Spleen (tissue), 11 donors: ENCODE results near the gene KLK3. TPM values are rescaled to one million over a fixed set of nuclear protein-coding genes. Genes with fewer than 3 reads are reported as not detected.

ENCODE experiments used
- DNase-seq: peaks from one replicate; pipeline ENCODE4 v3.0.0-alpha.2; 2020
- H3K27ac ChIP-seq, 8 donors: fragments of 200-600 bp; sonication (generic) in 7 of 8; 1 replicate in 4 of 8; 2 replicates in 4 of 8; pipeline versions ENCODE4 v1.5.0 to v1.8.0; 2016 to 2021; ENCODE audit warnings: inconsistent platforms in 4 of 8, mild to moderate bottlenecking in 4 of 8, moderate library complexity in 1 of 8
- H3K27me3 ChIP-seq, 7 donors: fragments of 200-600 bp; sonication (generic) in 6 of 7; replicated peaks in 1 of 7; 1 replicate in 4 of 7; 2 replicates in 3 of 7; pipeline versions ENCODE4 v1.5.0 to v1.8.0; 2016 to 2021; ENCODE audit warnings: inconsistent platforms in 3 of 7, mild to moderate bottlenecking in 1 of 7
- H3K36me3 ChIP-seq, 6 donors: fragments of 200-600 bp; sonication (generic) in 5 of 6; 1 replicate in 4 of 6; 2 replicates in 2 of 6; pipeline versions ENCODE4 v1.5.0 to v1.8.0; 2016 to 2021; ENCODE audit warnings: inconsistent platforms in 2 of 6
- H3K4me1 ChIP-seq, 6 donors: fragments of 200-600 bp; sonication (generic) in 5 of 6; 1 replicate in 3 of 6; 2 replicates in 3 of 6; pipeline versions ENCODE4 v1.5.0 to v1.8.0; 2016 to 2021; ENCODE audit warnings: inconsistent platforms in 3 of 6
- H3K4me3 ChIP-seq, 8 donors: fragments of 200-600 bp; sonication (generic) in 7 of 8; 1 replicate in 4 of 8; 2 replicates in 4 of 8; pipeline versions ENCODE4 v1.5.0 to v1.8.0; 2016 to 2021; ENCODE audit warnings: inconsistent platforms in 4 of 8, mild to moderate bottlenecking in 4 of 8, moderate library complexity in 2 of 8
- H3K9me3 ChIP-seq, 8 donors: fragments of 200-600 bp; sonication (generic) in 7 of 8; 1 replicate in 4 of 8; 2 replicates in 4 of 8; pipeline versions ENCODE4 v1.5.0 to v1.8.0; 2016 to 2021; ENCODE audit warnings: inconsistent platforms in 4 of 8
- POLR2A ChIP-seq, 3 donors: fragments of 450-650 bp; IDR thresholded peaks; one replicate each; pipeline ENCODE4 v1.5.1; 2017; ENCODE audit warnings: antibody characterized with exemption in 3 of 3, mild to moderate bottlenecking in 1 of 3
- POLR2AphosphoS5 ChIP-seq, 3 donors: sonication (generic); formaldehyde crosslinking; IDR thresholded peaks; one replicate each; pipeline ENCODE4 v1.5.1; 2017; ENCODE audit warnings: antibody characterized with exemption in 3 of 3
- WGBS, 5 donors: extraction: QIAGEN DNeasy Blood & Tissue Kit in 3 of 5; methylation state at CpG; one replicate each; pipeline versions ENCODE4 v1.1.5 to v1.1.7; 2013 to 2018; 5-methylcytosine and 5-hydroxymethylcytosine counted together
- intact Hi-C: fragments of 100-400 bp; cut with DNase I; formaldehyde crosslinking; loops from one replicate; pipeline ENCODE4 v1.15.0; 2023; ENCODE audit warnings: low total_unique reads
- polyA plus RNA-seq, 3 donors: library from polyadenylated mRNA; stranded (reverse); fragments of 200-250 nt; gene quantifications; one replicate each; pipeline ENCODE4 v1.2.1, GENCODE V29; 2013
- total RNA-seq, 7 donors: library from RNA; depleted of rRNA in 3 of 7; stranded (reverse); fragments of >200 nt in 3 of 7; fragmentation: NEBNext Ultra II Directional in 4 of 7; extraction: Animal tissue kit (Norgen Biotek cat#: 25700) in 4 of 7; gene quantifications; one replicate each; pipeline versions ENCODE4 v1.1.0 to v1.2.1, GENCODE V29; 2016 to 2021
- TF ChIP-seq, protein P1 (sequence below), 11 experiments: fragments of 200-600 bp in 7 of 11; fragments of 450-650 bp in 4 of 11; sonication (generic) in 4 of 11; IDR thresholded peaks in 8 of 11; conservative IDR thresholded peaks in 3 of 11; 1 replicate in 7 of 11; 2 replicates in 4 of 11; pipeline versions ENCODE4 v1.4.0 to v1.8.0; 2016 to 2021; ENCODE audit warnings: antibody characterized with exemption in 11 of 11, inconsistent platforms in 4 of 11, mild to moderate bottlenecking in 1 of 11
- donor health status: healthy with polysubstance abuse.
- donor health status: DM: no; HTN: no; CAD: no; lungs with moderate emphysema.
- donor health status: DM: no; HTN: no; CAD: no.
- donor health status: Bipolar disorder and iron deficiency.
- donor health status: healthy.
- donor health status: DM: no; HTN: no; CAD: no.
- donor health status: DM: yes; HTN: yes; CAD: no.

Gene KLK3
- total and polyA plus RNA-seq, 10 donors: 0.03 TPM; not detected in 9

DNA sequence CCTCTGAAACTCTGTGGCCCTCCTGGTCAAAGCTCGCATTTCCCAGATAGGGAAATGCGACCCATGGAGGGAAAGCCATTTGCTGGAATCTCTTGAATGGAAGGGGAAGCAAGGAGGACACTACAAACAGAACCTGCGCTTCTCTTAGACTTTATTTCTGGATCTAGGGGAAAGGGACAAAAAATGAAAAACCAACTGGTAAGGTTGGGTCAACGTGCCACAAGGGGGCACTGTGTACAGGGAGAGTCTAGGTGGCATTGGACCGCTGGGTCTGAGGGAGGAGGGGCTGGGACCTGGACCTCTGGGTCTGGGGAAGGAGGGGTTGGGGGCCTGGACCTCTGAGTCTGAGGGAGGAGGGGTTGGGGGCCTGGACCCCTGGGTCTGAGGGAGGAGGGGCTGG is 51.5 kb downstream of the KLK3 start:
- Histone ChIP-seq H3K36me3 (no peaks in the 10 kb centered on the region), H3K27ac (no peak overlapping the region), H3K4me3 (no peak overlapping the region), H3K9me3 (no peaks in the 10 kb centered on the region), H3K27me3 (peaks cover 0 to 76% (median 28%) of the 10 kb centered on the region in 7 donors), H3K4me1 (peaks cover 0 to 9% (median 0%) of the 10 kb centered on the region in 6 donors)
- intact Hi-C loops: no loop called here
- 11 to 21% (median 14%) methylated on average over 5 of the region's 5 CpGs for WGBS, 5 donors
- TF ChIP-seq, protein P1, sequence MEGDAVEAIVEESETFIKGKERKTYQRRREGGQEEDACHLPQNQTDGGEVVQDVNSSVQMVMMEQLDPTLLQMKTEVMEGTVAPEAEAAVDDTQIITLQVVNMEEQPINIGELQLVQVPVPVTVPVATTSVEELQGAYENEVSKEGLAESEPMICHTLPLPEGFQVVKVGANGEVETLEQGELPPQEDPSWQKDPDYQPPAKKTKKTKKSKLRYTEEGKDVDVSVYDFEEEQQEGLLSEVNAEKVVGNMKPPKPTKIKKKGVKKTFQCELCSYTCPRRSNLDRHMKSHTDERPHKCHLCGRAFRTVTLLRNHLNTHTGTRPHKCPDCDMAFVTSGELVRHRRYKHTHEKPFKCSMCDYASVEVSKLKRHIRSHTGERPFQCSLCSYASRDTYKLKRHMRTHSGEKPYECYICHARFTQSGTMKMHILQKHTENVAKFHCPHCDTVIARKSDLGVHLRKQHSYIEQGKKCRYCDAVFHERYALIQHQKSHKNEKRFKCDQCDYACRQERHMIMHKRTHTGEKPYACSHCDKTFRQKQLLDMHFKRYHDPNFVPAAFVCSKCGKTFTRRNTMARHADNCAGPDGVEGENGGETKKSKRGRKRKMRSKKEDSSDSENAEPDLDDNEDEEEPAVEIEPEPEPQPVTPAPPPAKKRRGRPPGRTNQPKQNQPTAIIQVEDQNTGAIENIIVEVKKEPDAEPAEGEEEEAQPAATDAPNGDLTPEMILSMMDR (IDR thresholded peaks at IDR 0.05 in 8 of 11, conservative IDR thresholded peaks at IDR 0.05 in 3 of 11): peak in 5 of 11 experiments; percentile 14 to 43 (median 22)
- TF ChIP-seq POLR2A (IDR thresholded peaks at IDR 0.05): no peak
- no peak for DNase-seq

DNA sequence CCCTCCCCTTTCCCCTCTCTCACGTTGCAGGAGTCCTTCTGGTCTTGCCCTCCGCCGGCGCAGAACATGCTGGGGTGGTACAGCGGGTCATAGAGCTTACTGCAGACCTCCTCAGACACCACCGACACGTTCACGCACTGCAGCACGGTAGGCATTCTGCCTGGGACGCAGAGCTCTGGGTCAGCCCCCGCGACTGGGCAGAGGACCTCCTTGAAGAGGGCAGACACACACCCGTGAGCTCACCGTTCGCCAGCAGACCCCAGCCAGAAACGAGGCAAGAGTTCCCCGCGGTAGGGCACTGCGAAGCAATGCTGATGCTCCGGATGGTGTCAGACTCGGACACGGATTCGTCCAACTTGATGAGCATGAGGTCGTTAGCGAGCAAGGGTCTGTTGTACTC is 53.6 kb downstream of the KLK3 start:
- Histone ChIP-seq H3K27ac (no peak overlapping the region), H3K9me3 (no peaks in the 10 kb centered on the region), H3K4me3 (no peak overlapping the region), H3K27me3 (peaks cover 0 to 92% (median 40%) of the 10 kb centered on the region in 7 donors), H3K4me1 (peaks cover 0 to 9% (median 0%) of the 10 kb centered on the region in 6 donors), H3K36me3 (no peaks in the 10 kb centered on the region)
- WGBS, 5 donors: 58 to 74% (median 65%) methylated on average over 12 to 25 of the region's 25 CpGs
- no peak for DNase-seq
- intact Hi-C loops: no loop called here
- TF ChIP-seq POLR2A (IDR thresholded peaks at IDR 0.05): no peak
- TF ChIP-seq, protein P1 (IDR thresholded peaks at IDR 0.05 in 8 of 11, conservative IDR thresholded peaks at IDR 0.05 in 3 of 11): no peak
- no peak for TF ChIP-seq POLR2AphosphoS5 (IDR thresholded peaks at IDR 0.05)

DNA sequence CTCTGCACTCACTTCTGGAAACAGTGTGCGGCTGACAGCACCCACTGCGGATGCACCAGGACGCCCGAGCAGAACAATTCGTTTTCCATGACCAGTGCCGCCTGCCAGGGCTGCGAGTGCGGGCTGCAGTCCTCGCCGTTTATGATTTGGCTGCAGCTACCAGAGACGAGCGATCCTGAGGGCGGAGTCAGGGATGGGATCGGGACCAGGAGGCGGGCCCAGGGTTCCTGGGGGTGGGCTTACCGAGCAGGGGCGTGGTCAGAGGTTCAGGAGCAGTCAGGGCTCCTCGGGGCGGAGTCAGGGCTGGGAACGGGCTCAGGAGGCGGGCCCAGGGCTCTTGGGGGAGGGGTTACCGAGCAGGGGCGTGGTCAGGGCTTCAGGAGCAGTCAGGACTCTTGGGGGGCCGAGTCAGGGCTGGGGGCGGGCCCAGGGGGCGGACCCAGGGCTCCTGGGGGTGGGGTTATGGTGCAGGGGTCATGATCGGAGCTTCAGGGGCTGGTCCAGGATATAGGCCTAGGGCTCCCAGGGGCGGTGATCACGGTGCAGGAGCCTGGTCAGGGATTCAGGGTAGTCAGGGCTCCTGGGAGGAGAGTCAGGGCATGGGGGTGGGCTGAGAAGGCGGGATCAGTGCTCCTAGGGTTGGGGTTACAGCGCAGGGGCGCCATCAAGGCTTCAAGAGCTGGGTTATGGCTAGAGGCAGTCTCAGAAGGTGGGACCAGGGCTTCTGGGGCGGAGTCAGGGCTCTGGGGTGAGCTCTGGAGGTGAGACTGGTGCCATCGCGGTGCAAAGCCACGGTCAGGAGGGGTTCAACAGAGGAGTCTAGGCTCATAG is 54.7 kb downstream of the KLK3 start:
- Histone ChIP-seq H3K4me1 (peaks cover 0 to 9% (median 0%) of the 10 kb centered on the region in 6 donors), H3K4me3 (peak overlapping the region in 3 of 8 donors; percentile 10 to 46 (median 20)), H3K36me3 (no peaks in the 10 kb centered on the region), H3K9me3 (no peaks in the 10 kb centered on the region), H3K27ac (no peak overlapping the region), H3K27me3 (peaks cover 0 to 89% (median 40%) of the 10 kb centered on the region in 7 donors)
- DNase-seq: no peak
- 4 to 12% (median 5%) methylated on average over 29 to 36 of the region's 36 CpGs for WGBS, 5 donors
- intact Hi-C loops: no loop called here
- TF ChIP-seq POLR2A (IDR thresholded peaks at IDR 0.05): no peak
- TF ChIP-seq, protein P1 (IDR thresholded peaks at IDR 0.05 in 8 of 11, conservative IDR thresholded peaks at IDR 0.05 in 3 of 11): no peak
- no peak for TF ChIP-seq POLR2AphosphoS5 (IDR thresholded peaks at IDR 0.05)

Other genes with a start within 250 kb of the KLK3 start
- under 1 TPM in 3 of 7 donors, not detected in 4; 0.28 to 0.51 (median 0.32) TPM for gene SYT3, start 215.0 kb upstream of the KLK3 start, total RNA-seq
- under 1 TPM; 0.02 to 0.20 (median 0.06) TPM for gene SYT3, start 215.0 kb upstream of the KLK3 start, polyA plus RNA-seq
- gene C19orf81, start 205.5 kb upstream of the KLK3 start, total RNA-seq: not detected
- gene C19orf81, start 205.5 kb upstream of the KLK3 start, polyA plus RNA-seq: not detected
- gene SHANK1, start 135.1 kb upstream of the KLK3 start, total RNA-seq: 1 to 10 TPM in 2 of 7 donors, under 1 TPM in 4, not detected in 1; 0.14 to 1.8 (median 0.61) TPM
- gene SHANK1, start 135.1 kb upstream of the KLK3 start, polyA plus RNA-seq: under 1 TPM in 2 of 3 donors, not detected in 1; 0.07 to 0.32 TPM
- 10 to 100 TPM in 1 of 7 donors, 1 to 10 TPM in 6; 6.2 to 10.7 (median 9.0) TPM for gene CLEC11A, start 131.6 kb upstream of the KLK3 start, total RNA-seq
- 1 to 10 TPM; 8.7 to 9.0 (median 8.9) TPM for gene CLEC11A, start 131.6 kb upstream of the KLK3 start, polyA plus RNA-seq
- gene GPR32, start 84.5 kb upstream of the KLK3 start, total RNA-seq: not detected
- not detected for gene GPR32, start 84.5 kb upstream of the KLK3 start, polyA plus RNA-seq
- not detected for gene ACP4, start 64.5 kb upstream of the KLK3 start, total RNA-seq
- not detected for gene ACP4, start 64.5 kb upstream of the KLK3 start, polyA plus RNA-seq
- gene KLK1, start 31.1 kb upstream of the KLK3 start, total RNA-seq: 10 to 100 TPM in 4 of 7 donors, 1 to 10 TPM in 3; 1.3 to 28.6 (median 10.7) TPM
- gene KLK1, start 31.1 kb upstream of the KLK3 start, polyA plus RNA-seq: 10 to 100 TPM; 16.3 to 56.5 (median 54.5) TPM
- gene KLK15, start 21.3 kb upstream of the KLK3 start, total RNA-seq: not detected
- under 1 TPM in 2 of 3 donors, not detected in 1; 0.07 to 0.13 TPM for gene KLK15, start 21.3 kb upstream of the KLK3 start, polyA plus RNA-seq
- 1 to 10 TPM in 1 of 7 donors, under 1 TPM in 1, not detected in 5; 0.37 to 1.2 TPM for gene KLK2, start 18.5 kb downstream of the KLK3 start, total RNA-seq
- under 1 TPM; 0.65 to 0.86 (median 0.65) TPM for gene KLK2, start 18.5 kb downstream of the KLK3 start, polyA plus RNA-seq
- not detected for gene KLK4, start 56.5 kb downstream of the KLK3 start, total RNA-seq
- gene KLK4, start 56.5 kb downstream of the KLK3 start, polyA plus RNA-seq: under 1 TPM; 0.19 to 0.26 (median 0.20) TPM
- gene KLK5, start 98.1 kb downstream of the KLK3 start, total RNA-seq: under 1 TPM in 1 of 7 donors, not detected in 6; 0.79 TPM
- under 1 TPM in 1 of 3 donors, not detected in 2; 0.13 TPM for gene KLK5, start 98.1 kb downstream of the KLK3 start, polyA plus RNA-seq
- gene KLK6, start 114.7 kb downstream of the KLK3 start, total RNA-seq: 1 to 10 TPM in 5 of 7 donors, under 1 TPM in 1, not detected in 1; 0.79 to 9.5 (median 3.0) TPM
- 1 to 10 TPM in 1 of 3 donors, under 1 TPM in 2; 0.43 to 5.8 (median 0.80) TPM for gene KLK6, start 114.7 kb downstream of the KLK3 start, polyA plus RNA-seq
- gene KLK7, start 129.0 kb downstream of the KLK3 start, total RNA-seq: 1 to 10 TPM in 1 of 7 donors, under 1 TPM in 1, not detected in 5; 0.23 to 1.6 TPM
- under 1 TPM; 0.03 to 0.45 (median 0.09) TPM for gene KLK7, start 129.0 kb downstream of the KLK3 start, polyA plus RNA-seq
- gene KLK8, start 146.7 kb downstream of the KLK3 start, total RNA-seq: not detected
- under 1 TPM in 1 of 3 donors, not detected in 2; 0.56 TPM for gene KLK8, start 146.7 kb downstream of the KLK3 start, polyA plus RNA-seq
- gene KLK10, start 164.8 kb downstream of the KLK3 start, total RNA-seq: not detected
- gene KLK10, start 164.8 kb downstream of the KLK3 start, polyA plus RNA-seq: under 1 TPM; 0.06 to 0.13 (median 0.09) TPM
- not detected for gene KLK11, start 171.7 kb downstream of the KLK3 start, total RNA-seq
- gene KLK11, start 171.7 kb downstream of the KLK3 start, polyA plus RNA-seq: under 1 TPM in 2 of 3 donors, not detected in 1; 0.09 to 0.29 TPM
- gene KLK12, start 180.1 kb downstream of the KLK3 start, total RNA-seq: not detected
- under 1 TPM in 1 of 3 donors, not detected in 2; 0.16 TPM for gene KLK12, start 180.1 kb downstream of the KLK3 start, polyA plus RNA-seq
- not detected for gene KLK13, start 210.2 kb downstream of the KLK3 start, total RNA-seq
- gene KLK13, start 210.2 kb downstream of the KLK3 start, polyA plus RNA-seq: under 1 TPM in 1 of 3 donors, not detected in 2; 0.13 TPM
- under 1 TPM in 2 of 7 donors, not detected in 5; 0.44 to 0.63 TPM for gene KLK14, start 228.0 kb downstream of the KLK3 start, total RNA-seq
- gene KLK14, start 228.0 kb downstream of the KLK3 start, polyA plus RNA-seq: under 1 TPM; 0.12 to 0.33 (median 0.22) TPM